ENCODE results near the gene MEGF9. TPM values are rescaled to one million over a fixed set of nuclear protein-coding genes. Genes with fewer than 3 reads are reported as not detected.
"Not testable (repeated sequence)": the region's sequence is repeated elsewhere in the genome, so short reads cannot be mapped to it uniquely, and the experiment has no call there.

The MEGF9 gene
- total and polyA plus RNA-seq, 7 donors = 2.5 to 21.0 (median 11.8) TPM

- no peak overlapping the region for H3K27ac ChIP-seq
- no peak overlapping the region for H3K4me3 ChIP-seq
- no peaks in the 10 kb centered on the region for H3K36me3 ChIP-seq
- no peaks in the 10 kb centered on the region for H3K27me3 ChIP-seq
- intact Hi-C loops (cut with DNase I) = no loop called here
- no peaks in the 10 kb centered on the region for H3K4me1 ChIP-seq
- DNase-seq = no peak
- no peak for TF ChIP-seq POLR2A (IDR thresholded peaks at IDR 0.05)
- TF ChIP-seq POLR2AphosphoS5 (IDR thresholded peaks at IDR 0.05) = no peak
- TF ChIP-seq EP300 (IDR thresholded peaks at IDR 0.05) = no peak
- TF ChIP-seq CTCF (IDR thresholded peaks at IDR 0.05) = no peak
- H3K9me3 ChIP-seq = no peaks in the 10 kb centered on the region
Observed at GRCh38 chr9:120643061-120643460, 71.2 kb downstream of the MEGF9 start.

GRCh38 chr9:120642129-120642770 lies 72.0 kb downstream of the MEGF9 start:
- Histone ChIP-seq H3K4me1 (no peaks in the 10 kb centered on the region), H3K4me3 (no peak overlapping the region), H3K36me3 (no peaks in the 10 kb centered on the region), H3K27me3 (no peaks in the 10 kb centered on the region), H3K9me3 (no peaks in the 10 kb centered on the region), H3K27ac (no peak overlapping the region)
- intact Hi-C loops (cut with DNase I) = no loop called here
- WGBS, 2 donors = 97 to 99% methylated on average over 3 of the region's 3 CpGs
- no peak for TF ChIP-seq POLR2AphosphoS5 (IDR thresholded peaks at IDR 0.05)
- no peak for TF ChIP-seq CTCF (IDR thresholded peaks at IDR 0.05)
- TF ChIP-seq EP300 (IDR thresholded peaks at IDR 0.05) = no peak
- no peak for TF ChIP-seq POLR2A (IDR thresholded peaks at IDR 0.05)
- no peak for DNase-seq

DNA sequence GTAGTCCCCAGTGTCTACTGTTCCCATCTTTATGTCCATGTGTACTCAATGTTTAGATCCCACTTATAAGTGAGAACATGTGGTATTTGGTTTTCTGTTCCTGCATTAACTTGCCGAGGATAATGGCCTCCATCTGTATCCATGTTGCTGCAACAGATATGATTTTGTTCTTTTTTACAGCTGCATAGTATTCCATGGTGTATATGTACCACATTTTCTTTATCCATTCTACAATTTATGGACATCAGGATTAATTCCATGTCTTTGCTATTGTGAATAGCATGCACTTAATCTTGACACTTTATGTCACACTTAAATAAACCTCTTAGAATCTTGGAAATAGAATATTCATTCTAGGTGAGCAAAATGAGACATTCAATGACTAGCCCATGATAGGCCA lies 73.4 kb downstream of the MEGF9 start:
- H3K27me3 ChIP-seq; DNase-seq; H3K36me3 ChIP-seq; H3K27ac ChIP-seq; H3K4me3 ChIP-seq; intact Hi-C loops (cut with DNase I); H3K4me1 ChIP-seq; H3K9me3 ChIP-seq: not testable (repeated sequence)
- WGBS, 2 donors = 94 to 95% methylated on average over 1 of the region's 1 CpG

DNA sequence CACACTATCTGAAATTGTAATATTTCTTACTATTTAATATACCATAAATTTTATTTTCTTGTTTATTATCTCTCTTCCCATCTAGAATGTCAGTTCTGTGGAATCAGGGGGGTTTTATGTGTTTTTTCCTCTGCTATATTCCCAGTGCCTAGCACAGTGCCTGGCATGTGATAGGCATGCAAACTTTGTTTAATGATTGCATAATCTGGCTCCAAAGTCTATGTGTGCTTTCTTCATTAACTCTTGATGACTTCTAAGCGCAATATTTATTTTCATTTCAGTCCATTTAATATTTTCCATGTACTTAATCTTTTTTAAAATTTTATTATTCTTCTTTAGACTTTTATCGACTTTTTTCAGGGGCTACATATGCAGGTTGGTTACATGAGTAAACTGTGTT lies 73.9 kb downstream of the MEGF9 start:
- 96 to 98% methylated on average over 2 of the region's 2 CpGs for whole genome bisulfite sequencing, 2 donors
- Histone ChIP-seq H3K4me3 (no peak overlapping the region), H3K9me3 (no peaks in the 10 kb centered on the region), H3K4me1 (no peaks in the 10 kb centered on the region), H3K27me3 (no peaks in the 10 kb centered on the region), H3K27ac (no peak overlapping the region), H3K36me3 (no peaks in the 10 kb centered on the region)
- no peak for DNase-seq
- TF ChIP-seq POLR2A (IDR thresholded peaks at IDR 0.05) (no peak), CTCF (IDR thresholded peaks at IDR 0.05) (no peak), POLR2AphosphoS5 (IDR thresholded peaks at IDR 0.05) (no peak), EP300 (IDR thresholded peaks at IDR 0.05) (no peak)
- intact Hi-C loops (cut with DNase I) = no loop called here

- intact Hi-C loops (cut with DNase I) = no loop called here
- TF ChIP-seq POLR2AphosphoS5 (IDR thresholded peaks at IDR 0.05) = no peak
- no peak for TF ChIP-seq CTCF (IDR thresholded peaks at IDR 0.05)
- no peak for TF ChIP-seq EP300 (IDR thresholded peaks at IDR 0.05)
- TF ChIP-seq POLR2A (IDR thresholded peaks at IDR 0.05) = no peak
- WGBS, 2 donors = 93 to 94% methylated on average over 5 of the region's 5 CpGs
- no peak overlapping the region for H3K27ac ChIP-seq
- H3K27me3 ChIP-seq = no peaks in the 10 kb centered on the region
- no peak overlapping the region for H3K4me3 ChIP-seq
- H3K36me3 ChIP-seq = no peaks in the 10 kb centered on the region
- no peaks in the 10 kb centered on the region for H3K4me1 ChIP-seq
- no peak for DNase-seq
- no peaks in the 10 kb centered on the region for H3K9me3 ChIP-seq
Observed at GRCh38 chr9:120637919-120638318, 76.4 kb downstream of the MEGF9 start.

All from sigmoid colon (tissue), 7 donors.